ENCODE data around the gene PGRMC1. TPM values are rescaled to one million over a fixed set of nuclear protein-coding genes. Genes with fewer than 3 reads are reported as not detected.

The PGRMC1 gene
- total RNA-seq, 6 experiments from 2014 or later = 182 to 455 (median 239) TPM

GRCh38 chrX:119218198-119218597 is 17.9 kb upstream of the PGRMC1 start:
- Histone ChIP-seq H3K4me3 (no peak overlapping the region), H3K9me3 (no peaks in the 10 kb centered on the region), H3K27ac (no peak overlapping the region), H3K27me3 (peaks cover 0 to 14% of the 10 kb centered on the region in 2 donors), H3K4me1 (no peaks in the 10 kb centered on the region), H3K36me3 (no peaks in the 10 kb centered on the region)
- TF ChIP-seq POLR2A (IDR thresholded peaks at IDR 0.05) = no peak
- peak; percentile 41 to 61 (median 52) for TF ChIP-seq CTCF (IDR thresholded peaks at IDR 0.05)
- DNase-seq (no peak), ATAC-seq (peak; percentile 58 to 68 (median 60))
- intact Hi-C loops (cut with DNase I) = no loop called here
- WGBS (ENCODE audit: insufficient coverage, low coverage, low lambda C conversion rate, missing lambda C conversion rate) = 30% methylated on average over 4 of the region's 4 CpGs

GRCh38 chrX:119222932-119223331 is 13.2 kb upstream of the PGRMC1 start:
- no peaks in the 10 kb centered on the region for H3K9me3 ChIP-seq
- intact Hi-C loops (cut with DNase I) = no loop called here
- peaks cover 0 to 5% of the 10 kb centered on the region in 2 donors for H3K27me3 ChIP-seq
- ATAC-seq (no peak), DNase-seq (no peak)
- H3K27ac ChIP-seq = no peak overlapping the region
- no peak overlapping the region for H3K4me3 ChIP-seq
- H3K4me1 ChIP-seq = no peaks in the 10 kb centered on the region
- TF ChIP-seq POLR2A (IDR thresholded peaks at IDR 0.05) (no peak), CTCF (IDR thresholded peaks at IDR 0.05) (no peak)
- 88% methylated on average over 12 of the region's 37 CpGs for WGBS (ENCODE audit: insufficient coverage, low coverage, low lambda C conversion rate, missing lambda C conversion rate)
- H3K36me3 ChIP-seq = no peaks in the 10 kb centered on the region

GRCh38 chrX:119223783-119224182 is 12.3 kb upstream of the PGRMC1 start:
- intact Hi-C loops (cut with DNase I) = no loop called here

GRCh38 chrX:119226446-119226845 is 9.6 kb upstream of the PGRMC1 start:
- DNase-seq (no peak), ATAC-seq (no peak)
- Histone ChIP-seq H3K36me3 (no peaks in the 10 kb centered on the region), H3K27ac (no peak overlapping the region), H3K27me3 (peaks cover 0 to 5% of the 10 kb centered on the region in 2 donors), H3K4me1 (no peaks in the 10 kb centered on the region), H3K4me3 (no peak overlapping the region), H3K9me3 (no peaks in the 10 kb centered on the region)
- TF ChIP-seq POLR2A (IDR thresholded peaks at IDR 0.05) (no peak), CTCF (IDR thresholded peaks at IDR 0.05) (no peak)
- intact Hi-C loops (cut with DNase I) = no loop called here
- 34% methylated on average over 3 of the region's 3 CpGs for WGBS (ENCODE audit: insufficient coverage, low coverage, low lambda C conversion rate, missing lambda C conversion rate)

More at GRCh38 chrX:119223783-119224182, 12.3 kb upstream of the PGRMC1 start:
- ATAC-seq (peak; percentile 62 to 71 (median 66)), DNase-seq (no peak)
- Histone ChIP-seq H3K36me3 (no peaks in the 10 kb centered on the region), H3K9me3 (no peaks in the 10 kb centered on the region), H3K4me3 (no peak overlapping the region), H3K27ac (peak overlapping the region in 1 of 3 donors; percentile 27), H3K4me1 (no peaks in the 10 kb centered on the region), H3K27me3 (peaks cover 0 to 5% of the 10 kb centered on the region in 2 donors)
- TF ChIP-seq POLR2A (IDR thresholded peaks at IDR 0.05) (no peak), CTCF (IDR thresholded peaks at IDR 0.05) (no peak)
